ENCODE results near the gene POMT2.
"Not testable (repeated sequence)": the region's sequence is repeated elsewhere in the genome, so short reads cannot be mapped to it uniquely, and the experiment has no call there.

Gene POMT2

GRCh38 chr14:77320238-77320935 lies at the start of gene POMT2:
POMT2 (minus strand) TSS chr14:77320883; CDS start chr14:77320681, 202 bp downstream.
- peak; percentile 93 for DNase-seq

GRCh38 chr14:77369285-77369684 lies 48.6 kb upstream of the POMT2 start:
- DNase-seq = no peak

GRCh38 chr14:77364146-77364545 lies 43.5 kb upstream of the POMT2 start:
- DNase-seq = no peak

- DNase-seq = no peak
Observed at GRCh38 chr14:77359626-77360025, 38.9 kb upstream of the POMT2 start.

- DNase-seq = no peak
Observed at GRCh38 chr14:77356899-77357298, 36.2 kb upstream of the POMT2 start.

GRCh38 chr14:77355811-77356210 lies 35.1 kb upstream of the POMT2 start:
- no peak for DNase-seq

- DNase-seq = no peak
Observed at GRCh38 chr14:77353469-77354141, 32.9 kb upstream of the POMT2 start.

- no peak for DNase-seq
Observed at GRCh38 chr14:77347751-77348150, 27.1 kb upstream of the POMT2 start.

GRCh38 chr14:77346495-77346894 lies 25.8 kb upstream of the POMT2 start:
- no peak for DNase-seq

- DNase-seq = no peak
Observed at GRCh38 chr14:77344377-77344996, 23.8 kb upstream of the POMT2 start.

GRCh38 chr14:77343662-77344061 lies 23.0 kb upstream of the POMT2 start:
- DNase-seq = no peak

GRCh38 chr14:77342726-77343397 lies 22.2 kb upstream of the POMT2 start:
- no peak for DNase-seq

GRCh38 chr14:77340389-77340788 lies 19.7 kb upstream of the POMT2 start:
- DNase-seq = no peak

GRCh38 chr14:77339407-77339806 lies 18.7 kb upstream of the POMT2 start:
- DNase-seq = no peak

- no peak for DNase-seq
Observed at GRCh38 chr14:77338302-77338701, 17.6 kb upstream of the POMT2 start.

- no peak for DNase-seq
Observed at GRCh38 chr14:77337880-77338279, 17.2 kb upstream of the POMT2 start.

GRCh38 chr14:77337255-77337654 lies 16.6 kb upstream of the POMT2 start:
- not testable (repeated sequence) for DNase-seq

- DNase-seq = no peak
Observed at GRCh38 chr14:77335576-77335975, 14.9 kb upstream of the POMT2 start.

GRCh38 chr14:77329872-77330271 lies 9.2 kb upstream of the POMT2 start:
- no peak for DNase-seq

GRCh38 chr14:77327111-77327510 lies 6.4 kb upstream of the POMT2 start:
- no peak for DNase-seq

GRCh38 chr14:77325746-77326094 lies 5.0 kb upstream of the POMT2 start:
- DNase-seq = no peak

GRCh38 chr14:77324816-77325745 lies 4.4 kb upstream of the POMT2 start:
- DNase-seq = no peak

GRCh38 chr14:77324289-77324688 lies 3.6 kb upstream of the POMT2 start:
- no peak for DNase-seq

Measured in activated T-cell treated with anti-CD3 and anti-CD28 coated beads, Interleukin-2, amount 50 U/mL, for 1 hour (primary cell).